HG03342 (cell line): ENCODE measurements around the gene CCDC158.
"Not testable (repeated sequence)": the region's sequence is repeated elsewhere in the genome, so short reads cannot be mapped to it uniquely, and the experiment has no call there.

ENCODE experiments used
- ATAC-seq: cut with Tn5 transposase; IDR thresholded peaks from one replicate; pipeline ENCODE4 v1.9.1; 2021; ENCODE audit warnings: mild to moderate bottlenecking, moderate library complexity; ENCODE audit not compliant: unreplicated experiment

The CCDC158 gene

DNA sequence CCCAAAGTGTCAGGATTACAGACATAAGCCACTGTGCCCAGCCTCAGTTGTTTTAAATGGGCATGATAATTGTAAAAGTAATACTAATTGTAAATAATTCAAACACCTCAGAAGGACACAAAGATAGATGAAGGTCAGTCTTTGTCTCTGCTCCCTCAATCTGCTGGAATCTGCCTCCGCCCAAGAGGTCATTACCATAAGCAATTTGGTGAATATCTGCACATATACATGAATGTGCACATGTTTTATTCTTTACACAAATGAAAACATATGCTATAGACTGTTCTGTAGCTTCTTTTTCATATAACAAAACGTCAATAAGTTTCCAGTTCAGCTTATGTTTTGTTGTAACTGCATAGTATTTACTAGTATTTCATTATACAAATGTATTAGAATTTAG is 107.4 kb downstream of the CCDC158 start:
- ATAC-seq: no peak

DNA sequence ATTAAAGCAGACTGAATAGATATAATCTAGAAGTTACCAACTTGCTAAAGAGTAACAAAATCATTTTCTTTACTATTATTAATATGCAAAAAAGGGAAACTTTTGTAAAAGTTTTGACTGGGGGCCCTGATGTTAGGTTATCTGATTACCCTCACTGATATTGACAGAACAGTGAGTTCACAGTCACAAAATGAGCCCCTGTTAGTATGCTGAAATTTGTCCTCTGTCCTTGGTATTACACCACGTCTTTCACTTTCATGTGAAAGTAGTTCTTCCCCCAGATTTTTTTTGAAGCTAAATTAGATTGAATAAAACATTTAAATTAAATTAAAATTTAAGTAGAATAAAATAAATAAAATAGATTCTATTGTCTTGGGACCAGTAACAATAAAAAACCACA is 108.5 kb downstream of the CCDC158 start:
- ATAC-seq: no peak

- ATAC-seq: no peak
These were observed 109.0 kb downstream of the CCDC158 start for GRCh38 chr4:76311896-76312331.

GRCh38 chr4:76310683-76311082 is 110.3 kb downstream of the CCDC158 start:
- ATAC-seq: no peak

- ATAC-seq: no peak
These were observed 110.9 kb downstream of the CCDC158 start for GRCh38 chr4:76309939-76310550.

GRCh38 chr4:76308548-76308947 is 112.4 kb downstream of the CCDC158 start:
- no peak for ATAC-seq

DNA sequence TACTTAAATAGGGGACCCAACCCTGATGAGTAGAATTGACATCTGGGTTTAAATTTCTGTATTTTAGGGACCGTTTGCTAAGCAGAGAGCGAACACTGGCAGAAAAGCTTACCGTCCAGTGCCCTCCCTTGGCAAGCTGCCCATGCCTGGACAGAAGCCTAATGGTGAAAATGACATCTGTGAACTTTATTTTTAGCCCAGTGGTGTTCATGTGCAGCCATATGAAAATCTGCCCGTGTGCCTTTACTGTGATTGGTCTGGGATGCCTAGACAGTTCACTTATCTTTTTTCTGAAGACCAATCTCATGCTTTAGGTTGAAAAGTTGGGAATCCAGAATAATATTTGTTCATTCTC is 113.3 kb downstream of the CCDC158 start:
- no peak for ATAC-seq

GRCh38 chr4:76306882-76307659 is 113.9 kb downstream of the CCDC158 start:
- no peak for ATAC-seq

DNA sequence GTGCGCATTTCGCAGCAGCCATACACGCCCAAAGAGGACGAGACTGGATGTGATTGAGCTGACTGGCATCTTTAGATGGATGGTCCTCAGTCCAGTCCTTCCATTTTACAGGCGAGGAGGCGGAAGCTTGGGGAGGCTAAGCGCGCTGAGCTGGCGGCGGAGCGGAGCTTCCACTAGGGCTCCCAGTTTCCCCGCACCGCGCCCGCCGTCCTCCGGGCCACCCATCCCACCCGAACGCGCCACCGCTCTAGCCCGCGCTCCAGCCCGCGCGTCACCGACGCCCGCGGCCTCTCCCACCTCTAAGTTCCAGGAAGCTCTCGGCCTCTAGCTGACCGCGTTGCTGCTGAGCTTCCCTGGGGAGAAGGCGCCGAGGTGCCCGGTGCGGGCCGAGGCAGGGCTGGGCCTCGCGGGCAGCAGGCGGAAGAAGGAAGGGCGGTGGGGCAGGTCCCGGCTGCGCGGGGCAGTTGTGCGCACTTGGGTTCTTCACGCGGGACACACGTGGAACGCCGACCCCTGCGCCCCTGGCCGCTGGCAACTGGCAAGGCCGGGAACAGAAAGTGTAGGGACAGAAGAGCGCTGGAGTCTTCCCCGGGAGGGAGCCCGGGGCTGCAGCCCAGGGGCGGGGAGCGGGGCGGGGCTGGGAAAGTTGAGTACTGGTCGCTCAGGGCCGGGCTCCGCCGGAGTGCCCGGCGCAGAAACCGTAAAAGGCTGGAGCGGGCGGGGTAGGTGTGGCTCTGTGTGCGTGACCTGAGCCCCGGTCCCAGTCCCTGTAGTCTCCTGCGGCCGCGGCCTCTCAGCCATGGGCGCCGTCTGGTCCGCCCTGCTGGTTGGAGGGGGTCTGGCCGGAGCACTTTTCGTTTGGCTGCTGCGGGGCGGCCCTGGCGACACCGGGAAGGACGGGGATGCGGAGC is 114.7 kb downstream of the CCDC158 start, which contains the start of gene STBD1:
Gene STBD1, plus strand, starts transcription at position 763 of the 911 bp plus-strand sequence. Its CDS starts 37 bp downstream, at position 800.
- ATAC-seq: no peak

GRCh38 chr4:76305033-76305687 is 115.8 kb downstream of the CCDC158 start:
- ATAC-seq: no peak

DNA sequence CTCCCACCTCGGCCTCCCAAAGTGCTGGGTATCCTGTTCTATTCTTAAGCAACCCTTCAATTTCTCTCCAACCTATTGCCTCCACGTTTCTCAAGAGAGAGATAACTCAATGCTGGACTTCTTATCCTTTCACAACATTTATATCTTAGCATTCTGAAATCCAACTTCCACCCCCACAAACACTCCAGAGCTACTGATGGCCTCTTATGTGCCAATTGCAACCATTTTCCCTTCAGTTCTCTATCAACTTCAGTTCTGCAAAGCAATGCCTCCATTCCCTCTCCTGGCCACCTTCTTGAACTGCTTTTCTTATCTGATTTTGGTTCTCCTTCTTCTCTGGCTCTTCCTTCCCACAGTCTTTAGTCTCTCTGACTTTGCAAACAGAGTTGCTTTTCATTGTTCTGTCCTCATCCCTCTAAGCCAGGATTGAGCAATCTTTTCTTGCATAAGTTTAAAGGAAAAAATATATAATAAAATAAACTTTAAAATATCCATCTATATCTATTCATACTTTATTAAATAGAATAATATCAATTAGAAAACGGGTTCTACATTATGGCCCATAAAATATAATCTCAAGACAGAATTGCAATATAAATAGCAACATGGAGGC is 118.0 kb downstream of the CCDC158 start:
- no peak for ATAC-seq

- ATAC-seq: no peak
These were observed 119.2 kb downstream of the CCDC158 start for GRCh38 chr4:76301775-76302162.

GRCh38 chr4:76301068-76301774 is 119.7 kb downstream of the CCDC158 start:
- ATAC-seq: peak; percentile 97

GRCh38 chr4:76300012-76300411 is 120.9 kb downstream of the CCDC158 start:
- no peak for ATAC-seq

GRCh38 chr4:76298227-76298626 is 122.7 kb downstream of the CCDC158 start:
- ATAC-seq: no peak

DNA sequence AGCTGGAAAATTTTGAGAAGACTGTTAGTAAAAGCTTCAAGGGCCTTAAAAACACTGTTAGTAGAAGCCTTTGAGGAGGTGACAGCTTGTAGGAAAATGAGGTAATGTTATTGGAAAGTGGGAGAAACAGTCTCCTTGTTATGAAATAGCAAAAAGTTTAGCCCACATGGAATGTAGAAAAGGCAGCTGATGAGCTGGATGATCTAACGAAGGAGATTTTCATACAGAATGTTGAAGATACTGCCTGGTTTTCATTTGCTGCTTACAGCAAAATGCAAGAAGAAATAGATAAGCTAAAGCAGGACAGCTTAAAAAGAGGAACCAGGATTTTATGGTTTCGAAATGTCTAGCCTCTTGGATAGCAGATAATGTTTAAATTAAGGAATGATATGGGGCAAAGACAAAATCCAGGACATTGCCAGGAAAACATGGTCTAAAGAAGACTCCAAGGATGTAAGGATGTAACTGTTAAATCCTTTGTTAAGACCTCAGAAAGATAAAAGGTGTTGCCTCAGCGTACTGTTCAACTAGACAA is 124.6 kb downstream of the CCDC158 start:
- no peak for ATAC-seq

GRCh38 chr4:76293772-76294171 is 127.2 kb downstream of the CCDC158 start:
- ATAC-seq: no peak

- ATAC-seq: no peak
These were observed 128.2 kb downstream of the CCDC158 start for GRCh38 chr4:76292730-76293129.

DNA sequence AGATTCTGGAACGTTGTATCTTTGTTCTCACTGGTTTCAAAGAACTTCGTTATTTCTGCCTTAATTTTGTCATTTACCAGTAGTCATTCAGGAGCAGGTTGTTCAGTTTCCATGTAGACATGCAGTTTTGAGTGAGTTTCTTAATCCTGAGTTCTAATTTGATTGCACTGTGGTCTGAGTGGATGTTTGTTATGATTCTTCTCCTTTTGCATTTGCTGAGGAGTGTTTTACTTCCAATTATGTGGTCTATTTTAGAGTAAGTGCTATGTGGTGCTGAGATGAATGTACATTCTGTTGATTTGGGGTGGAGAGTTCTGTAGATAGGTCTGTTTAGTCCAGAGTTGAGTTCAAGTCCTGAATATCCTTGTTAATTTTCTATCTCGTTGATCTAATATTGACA is 133.1 kb downstream of the CCDC158 start:
- ATAC-seq: not testable (repeated sequence)

DNA sequence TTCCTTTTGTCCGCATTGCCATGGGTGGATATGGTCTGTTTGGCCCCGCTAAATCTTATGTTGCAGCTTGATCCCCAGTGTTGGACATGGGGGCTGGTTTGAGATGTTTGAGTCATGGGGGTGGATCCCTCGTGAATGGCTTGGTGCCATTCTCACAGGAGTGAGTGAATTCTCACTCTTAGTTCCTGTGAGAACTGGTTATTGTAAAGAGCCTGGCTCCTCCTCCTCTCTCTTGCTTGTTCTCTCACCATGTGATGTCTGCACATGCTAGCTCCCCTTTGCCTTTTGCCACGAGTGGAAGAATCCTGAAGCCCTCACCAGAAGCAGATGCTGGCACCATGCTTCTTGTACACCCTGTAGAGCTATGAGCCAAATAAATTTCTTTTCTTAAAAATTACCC is 137.0 kb downstream of the CCDC158 start:
- ATAC-seq: no peak
